ENCODE measurements around the gene OR2A14. TPM values are rescaled to one million over a fixed set of nuclear protein-coding genes. Genes with fewer than 3 reads are reported as not detected.

OR2A14 gene
- total and polyA plus RNA-seq, 2 donors (not counting 1 experiment from before 2014, with no cell fraction given), result not detected

DNA sequence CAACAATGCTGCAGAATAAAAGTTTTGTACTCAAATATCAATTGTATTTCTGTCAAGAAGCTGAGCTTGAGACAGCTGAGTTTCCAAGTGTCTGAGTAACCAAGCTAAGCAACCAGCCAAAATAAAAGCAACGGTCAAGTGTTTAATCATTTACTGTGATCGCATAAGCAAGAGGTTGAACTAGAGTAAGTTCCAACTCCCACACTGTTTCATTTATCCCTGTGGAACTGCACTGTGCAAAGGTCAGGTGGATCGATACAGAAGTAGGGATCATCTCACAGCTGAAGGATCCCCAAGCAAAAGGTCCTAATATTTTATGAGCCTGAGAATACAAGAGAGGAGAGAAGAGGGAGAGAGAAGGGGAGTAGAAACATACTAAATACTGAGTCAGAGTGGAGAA lies 21.4 kb downstream of the OR2A14 start:
- no peaks in the 10 kb centered on the region for H3K79me2 ChIP-seq (ENCODE audit: control insufficient read depth, insufficient read depth, low read length)
- H3K9me3 ChIP-seq (ENCODE audit: control extremely low read depth in 1 of 3, control insufficient read depth in 2 of 3, insufficient read depth in 1 of 3, low read length in 2 of 3), result peaks cover 0 to 14% (median 13%) of the 10 kb centered on the region in 3 donors
- ATAC-seq (ENCODE audit: low read depth), result no peak
- no peaks in the 10 kb centered on the region for H3K4me1 ChIP-seq (ENCODE audit: control insufficient read depth in 2 of 2, insufficient read depth in 2 of 2, low read length in 2 of 2)
- H3K27ac ChIP-seq (ENCODE audit: low read length in 2 of 2), result no peak overlapping the region
- no peak overlapping the region for H3K9ac ChIP-seq (ENCODE audit: low read length)
- Mint-ChIP-seq H3K4me3 (no peak overlapping the region), H3K9me3 (ENCODE audit: insufficient read depth) (peaks cover 11% of the 10 kb centered on the region), H3K27ac (no peak overlapping the region), H3K4me1 (no peaks in the 10 kb centered on the region), H3K27me3 (peaks cover 3% of the 10 kb centered on the region)
- H4K20me1 ChIP-seq (ENCODE audit: control insufficient read depth, insufficient read depth, low read length, poor library complexity, severe bottlenecking), result no peaks in the 10 kb centered on the region
- CTCF ChIA-PET, result no interaction called here
- H3K27me3 ChIP-seq (replicated peaks in 1 of 4; ENCODE audit: control extremely low read depth in 1 of 4, control insufficient read depth in 3 of 4, insufficient read depth in 4 of 4, low read length in 3 of 4), result peaks cover 0 to 2% (median 0%) of the 10 kb centered on the region in 4 experiments
- no peak overlapping the region for H3K4me2 ChIP-seq (replicated peaks; ENCODE audit: low read depth, low read length, poor library complexity, severe bottlenecking)
- whole genome bisulfite sequencing (ENCODE audit: insufficient coverage), result 83% methylated on average over 1 of the region's 3 CpGs
- intact Hi-C loops (cut with micrococcal nuclease), result no loop called here
- no peak overlapping the region for H2AFZ ChIP-seq (ENCODE audit: insufficient read depth, low read depth, low read length, poor library complexity, severe bottlenecking)
- POLR2A ChIA-PET, result no interaction called here
- H3K36me3 ChIP-seq (replicated peaks in 1 of 2; ENCODE audit: control extremely low read depth in 1 of 2, control insufficient read depth in 1 of 2, extremely low read depth in 1 of 2, insufficient read depth in 2 of 2, low read length in 1 of 2), result no peaks in the 10 kb centered on the region
- H3K4me3 ChIP-seq (ENCODE audit: control extremely low read depth in 1 of 5, extremely low read depth in 1 of 5, insufficient read depth in 1 of 5, low read depth in 2 of 5, low read length in 4 of 5), result no peak overlapping the region
- no peak for DNase-seq
- no peak for TF ChIP-seq CTCF (IDR thresholded peaks at IDR 0.05)
- no peak for TF ChIP-seq EZH2 (IDR thresholded peaks at IDR 0.05; ENCODE audit: borderline replicate concordance, insufficient read depth, low read depth, low read length, poor library complexity, severe bottlenecking)

DNA sequence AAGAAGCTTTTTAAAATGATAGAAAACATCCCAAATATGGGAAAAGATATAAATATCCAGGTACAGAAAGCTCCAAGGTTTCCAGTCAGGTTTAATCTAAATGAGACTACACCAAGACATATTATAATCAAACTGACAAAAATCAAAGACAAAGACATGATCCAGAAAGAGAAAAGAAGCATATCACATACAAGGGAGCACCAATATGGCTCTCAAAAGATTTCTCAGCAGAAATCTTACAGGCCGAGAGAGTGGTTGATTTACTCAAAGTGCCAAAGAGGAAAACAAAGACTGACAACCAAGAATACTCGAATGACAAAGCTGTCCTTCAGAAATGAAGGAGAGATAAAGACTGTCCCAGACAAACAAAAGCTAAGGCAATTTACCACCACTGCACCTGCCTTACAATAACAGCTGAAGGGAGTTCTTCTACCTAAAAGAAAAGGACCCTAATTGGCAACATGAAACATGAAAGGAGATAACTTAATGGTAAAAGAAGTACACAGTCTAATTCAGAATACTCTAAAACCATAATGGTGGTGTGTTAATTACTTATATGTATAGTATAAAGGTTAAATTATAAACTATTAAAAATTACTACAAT lies 25.4 kb downstream of the OR2A14 start:
- Mint-ChIP-seq H3K27me3 (peaks cover 10% of the 10 kb centered on the region), H3K27ac (no peak overlapping the region), H3K4me3 (no peak overlapping the region), H3K4me1 (no peaks in the 10 kb centered on the region), H3K9me3 (ENCODE audit: insufficient read depth) (peaks cover 17% of the 10 kb centered on the region)
- Histone ChIP-seq H3K4me2 (replicated peaks; ENCODE audit: low read depth, low read length, poor library complexity, severe bottlenecking) (no peak overlapping the region), H4K20me1 (ENCODE audit: control insufficient read depth, insufficient read depth, low read length, poor library complexity, severe bottlenecking) (no peaks in the 10 kb centered on the region), H3K4me1 (ENCODE audit: control insufficient read depth in 2 of 2, insufficient read depth in 2 of 2, low read length in 2 of 2) (no peaks in the 10 kb centered on the region), H2AFZ (ENCODE audit: insufficient read depth, low read depth, low read length, poor library complexity, severe bottlenecking) (no peak overlapping the region), H3K9me3 (ENCODE audit: control extremely low read depth in 1 of 3, control insufficient read depth in 2 of 3, insufficient read depth in 1 of 3, low read length in 2 of 3) (peaks cover 5 to 20% (median 13%) of the 10 kb centered on the region in 3 donors), H3K79me2 (ENCODE audit: control insufficient read depth, insufficient read depth, low read length) (no peaks in the 10 kb centered on the region), H3K27ac (ENCODE audit: low read length in 2 of 2) (no peak overlapping the region), H3K9ac (ENCODE audit: low read length) (no peak overlapping the region), H3K36me3 (replicated peaks in 1 of 2; ENCODE audit: control extremely low read depth in 1 of 2, control insufficient read depth in 1 of 2, extremely low read depth in 1 of 2, insufficient read depth in 2 of 2, low read length in 1 of 2) (no peaks in the 10 kb centered on the region), H3K4me3 (ENCODE audit: control extremely low read depth in 1 of 5, extremely low read depth in 1 of 5, insufficient read depth in 1 of 5, low read depth in 2 of 5, low read length in 4 of 5) (no peak overlapping the region), H3K27me3 (replicated peaks in 1 of 4; ENCODE audit: control extremely low read depth in 1 of 4, control insufficient read depth in 3 of 4, insufficient read depth in 4 of 4, low read length in 3 of 4) (peaks cover 0 to 5% (median 0%) of the 10 kb centered on the region in 4 experiments)
- WGBS (ENCODE audit: insufficient coverage), result no CpG with 5 or more reads among the region's 2 CpGs
- TF ChIP-seq CTCF (IDR thresholded peaks at IDR 0.05), result no peak
- TF ChIP-seq EZH2 (IDR thresholded peaks at IDR 0.05; ENCODE audit: borderline replicate concordance, insufficient read depth, low read depth, low read length, poor library complexity, severe bottlenecking), result no peak
- intact Hi-C loops (cut with micrococcal nuclease), result no loop called here
- no peak for DNase-seq
- no peak for ATAC-seq (ENCODE audit: low read depth)
- ChIA-PET POLR2A (no interaction called here), CTCF (no interaction called here)
